MCF 10A (cell line): ENCODE measurements around the gene ACTA1. TPM values are rescaled to one million over a fixed set of nuclear protein-coding genes. Genes with fewer than 3 reads are reported as not detected.
A peak's percentile ranks its signal among the peaks of the same experiment; 100 is the strongest.
"Not testable (repeated sequence)": the region's sequence is repeated elsewhere in the genome, so short reads cannot be mapped to it uniquely, and the experiment has no call there.

ENCODE experiments used
- BruUV-seq: library from RNA; stranded (reverse); fragments of 400-500 nt; replicated peaks from 2 replicates; lab custom pipeline; 2021; lab: Mats Ljungman, UMichigan
- CTCF ChIA-PET: fragments of 300-600 bp; sonication (Branson Sonifier 250); formaldehyde crosslinking; extraction: SDS; loops from one replicate; lab custom pipeline; 2021; ENCODE audit warnings: antibody characterized with exemption, inconsistent platforms; lab: Yijun Ruan, JAX
- POLR2A ChIA-PET: fragments of 300-600, 350-650 bp; sonication (Branson Sonifier 250); formaldehyde crosslinking; extraction: SDS; loops from one replicate; lab custom pipeline; 2020; ENCODE audit warnings: antibody characterized with exemption, inconsistent platforms; lab: Yijun Ruan, JAX
- DNase-seq: peaks from one replicate; pipeline ENCODE4 v3.0.0-alpha.2; 2018; ENCODE audit not compliant: unreplicated experiment
- H3K27ac Mint-ChIP-seq: one replicate; pipeline ENCODE4 v1.8.0; 2022; ENCODE audit warnings: mild to moderate bottlenecking, low read depth, mixed read lengths; ENCODE audit not compliant: unreplicated experiment
- H3K27me3 Mint-ChIP-seq: one replicate; pipeline ENCODE4 v1.8.0; 2022; ENCODE audit warnings: mixed read lengths; ENCODE audit not compliant: insufficient read depth, unreplicated experiment
- H3K36me3 Mint-ChIP-seq: one replicate; pipeline ENCODE4 v1.8.0; 2022; ENCODE audit warnings: mild to moderate bottlenecking, moderate library complexity, mixed read lengths; ENCODE audit not compliant: insufficient read depth, unreplicated experiment
- H3K4me1 Mint-ChIP-seq: one replicate; pipeline ENCODE4 v1.8.0; 2022; ENCODE audit warnings: mixed read lengths; ENCODE audit not compliant: insufficient read depth, unreplicated experiment
- H3K4me3 Mint-ChIP-seq: one replicate; pipeline ENCODE4 v1.8.0; 2022; ENCODE audit warnings: mild to moderate bottlenecking, moderate library complexity, mixed read lengths; ENCODE audit not compliant: unreplicated experiment
- H3K9me3 Mint-ChIP-seq: one replicate; pipeline ENCODE4 v1.8.0; 2022; ENCODE audit warnings: mixed read lengths; ENCODE audit not compliant: unreplicated experiment
- intact Hi-C: fragments of 100-400 bp; cut with micrococcal nuclease; formaldehyde crosslinking; loops from 2 replicates; pipeline ENCODE4 v1.14.1; 2022
- total RNA-seq: library from RNA; stranded (reverse); gene quantifications from 2 replicates; pipeline ENCODE4 v1.2.3, GENCODE V29; 2022
- TF ChIP-seq, protein P1 (sequence below): fragments of 200-600 bp; IDR thresholded peaks from one replicate; pipeline ENCODE4 v1.8.0; 2022; ENCODE audit warnings: antibody characterized with exemption, mild to moderate bottlenecking; ENCODE audit not compliant: unreplicated experiment

ACTA1 gene
- total RNA-seq, 1 experiment from 2014 or later = not detected

GRCh38 chr1:229479660-229480399, 45.9 kb upstream of the ACTA1 start:
- Mint-ChIP-seq H3K27me3 (no peaks in the 10 kb centered on the region), H3K27ac (peak overlapping the region; percentile 0), H3K4me3 (no peak overlapping the region), H3K9me3 (no peaks in the 10 kb centered on the region), H3K4me1 (no peaks in the 10 kb centered on the region), H3K36me3 (peaks cover 88% of the 10 kb centered on the region)
- TF ChIP-seq, protein P1, sequence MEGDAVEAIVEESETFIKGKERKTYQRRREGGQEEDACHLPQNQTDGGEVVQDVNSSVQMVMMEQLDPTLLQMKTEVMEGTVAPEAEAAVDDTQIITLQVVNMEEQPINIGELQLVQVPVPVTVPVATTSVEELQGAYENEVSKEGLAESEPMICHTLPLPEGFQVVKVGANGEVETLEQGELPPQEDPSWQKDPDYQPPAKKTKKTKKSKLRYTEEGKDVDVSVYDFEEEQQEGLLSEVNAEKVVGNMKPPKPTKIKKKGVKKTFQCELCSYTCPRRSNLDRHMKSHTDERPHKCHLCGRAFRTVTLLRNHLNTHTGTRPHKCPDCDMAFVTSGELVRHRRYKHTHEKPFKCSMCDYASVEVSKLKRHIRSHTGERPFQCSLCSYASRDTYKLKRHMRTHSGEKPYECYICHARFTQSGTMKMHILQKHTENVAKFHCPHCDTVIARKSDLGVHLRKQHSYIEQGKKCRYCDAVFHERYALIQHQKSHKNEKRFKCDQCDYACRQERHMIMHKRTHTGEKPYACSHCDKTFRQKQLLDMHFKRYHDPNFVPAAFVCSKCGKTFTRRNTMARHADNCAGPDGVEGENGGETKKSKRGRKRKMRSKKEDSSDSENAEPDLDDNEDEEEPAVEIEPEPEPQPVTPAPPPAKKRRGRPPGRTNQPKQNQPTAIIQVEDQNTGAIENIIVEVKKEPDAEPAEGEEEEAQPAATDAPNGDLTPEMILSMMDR = no peak
- ChIA-PET CTCF (interaction anchor here (0.5 to 8.8 kb wide), 17 partner anchors 9 to 815 kb away, joined by 3 to 200 read pairs (median 4); no protein-coding TSS in a partner anchor), POLR2A (interaction anchor here (0.7 to 0.8 kb wide), 3 partner anchors 16 to 209 kb away, joined by 3 to 4 read pairs (median 3); partner anchors contain the start of gene RAB4A)
- no TSS peak for BruUV-seq
- DNase-seq = no peak
- intact Hi-C loops = loop anchor here (5.0 kb wide), 1 partner anchor 208 kb away; the partner anchor contains the start of gene RAB4A

DNA sequence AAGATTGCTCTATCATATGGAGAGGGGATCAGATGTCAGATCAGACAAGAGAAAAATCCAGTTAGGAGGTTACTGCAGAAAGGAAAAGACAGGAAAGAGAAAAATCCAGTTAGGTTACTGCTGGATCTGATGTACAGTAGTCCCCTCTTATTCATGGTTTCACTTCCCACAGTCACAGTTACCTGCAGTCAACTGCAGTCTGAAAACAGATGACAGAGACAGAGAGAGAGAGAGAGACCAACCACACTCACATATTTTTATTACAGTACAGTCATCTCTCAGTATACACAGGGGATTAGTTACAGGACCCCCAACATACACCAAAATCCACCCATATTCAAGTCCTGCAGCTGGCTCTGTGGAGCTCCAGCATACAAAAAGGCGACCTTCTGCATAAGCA, 45.0 kb upstream of the ACTA1 start:
- H3K27ac Mint-ChIP-seq = peak overlapping the region; percentile 2
- TF ChIP-seq, protein P1 = no peak
- no peaks in the 10 kb centered on the region for H3K4me1 Mint-ChIP-seq
- H3K9me3 Mint-ChIP-seq = no peaks in the 10 kb centered on the region
- H3K36me3 Mint-ChIP-seq = peaks cover 88% of the 10 kb centered on the region
- intact Hi-C loops = no loop called here
- ChIA-PET CTCF (interaction anchor here (0.6 to 8.8 kb wide), 4 partner anchors 15 to 220 kb away, joined by 3 to 200 read pairs (median 4); no protein-coding TSS in a partner anchor), POLR2A (interaction anchor here (0.7 kb wide), 1 partner anchor 494 kb away, joined by 3 read pairs; no protein-coding TSS in a partner anchor)
- no peaks in the 10 kb centered on the region for H3K27me3 Mint-ChIP-seq
- no peak overlapping the region for H3K4me3 Mint-ChIP-seq
- BruUV-seq = no TSS peak
- no peak for DNase-seq

DNA sequence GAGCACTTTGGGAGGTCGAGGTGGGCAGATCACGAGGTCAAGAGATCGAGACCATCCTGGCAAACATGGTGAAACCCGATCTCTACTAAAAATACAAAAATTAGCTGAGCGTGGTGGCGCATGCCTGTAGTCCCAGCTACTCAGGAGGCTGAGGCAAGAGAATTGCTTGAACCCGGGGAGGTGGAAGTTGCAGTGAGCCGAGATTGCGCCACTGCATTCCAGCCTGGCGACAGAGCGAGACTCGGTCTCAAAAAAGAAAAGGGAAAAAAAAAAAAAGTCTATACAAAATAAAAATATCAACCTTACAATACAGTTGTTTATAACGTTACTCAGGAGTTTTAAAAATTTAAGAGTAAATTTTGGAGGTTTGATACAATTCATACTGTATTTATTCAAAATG, 42.0 kb upstream of the ACTA1 start:
- DNase-seq, intact Hi-C loops, H3K27me3 Mint-ChIP-seq, H3K4me1 Mint-ChIP-seq, H3K9me3 Mint-ChIP-seq, H3K4me3 Mint-ChIP-seq, BruUV-seq: not testable (repeated sequence)
- ChIA-PET CTCF (interaction anchor here (0.6 to 3.7 kb wide), 12 partner anchors 7 to 811 kb away, joined by 3 to 27 read pairs (median 4); no protein-coding TSS in a partner anchor), POLR2A (interaction anchor here (0.8 to 1.3 kb wide), 6 partner anchors 17 to 832 kb away, joined by 3 to 8 read pairs (median 4); no protein-coding TSS in a partner anchor)
- peak overlapping the region; percentile 7 for H3K27ac Mint-ChIP-seq
- peaks cover 84% of the 10 kb centered on the region for H3K36me3 Mint-ChIP-seq

DNA sequence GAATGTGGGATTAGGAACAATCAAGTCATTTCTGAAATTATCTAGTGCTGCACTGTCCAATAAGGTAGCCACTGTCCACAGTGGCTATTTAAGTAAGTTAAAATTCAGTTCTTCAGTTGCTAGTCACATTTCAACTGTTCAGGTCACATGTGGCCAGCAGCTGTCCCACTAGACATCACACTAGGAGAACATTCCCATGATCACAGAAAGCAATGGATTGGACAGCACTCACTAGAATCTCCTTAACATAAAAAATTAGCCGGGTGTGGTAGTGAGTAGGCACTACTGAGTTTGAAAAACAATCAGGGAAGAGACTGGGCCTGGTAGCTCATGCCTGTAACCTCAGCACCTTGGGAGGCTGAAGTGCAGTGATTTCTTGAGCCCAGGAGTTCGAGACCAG, 40.6 kb upstream of the ACTA1 start:
- Mint-ChIP-seq H3K4me3 (no peak overlapping the region), H3K27ac (no peak overlapping the region), H3K27me3 (no peaks in the 10 kb centered on the region), H3K4me1 (no peaks in the 10 kb centered on the region), H3K9me3 (no peaks in the 10 kb centered on the region), H3K36me3 (peaks cover 85% of the 10 kb centered on the region)
- ChIA-PET CTCF (interaction anchor here (3.7 kb wide), 1 partner anchor 8 kb away, joined by 15 read pairs; no protein-coding TSS in a partner anchor), POLR2A (interaction anchor here (0.6 to 1.4 kb wide), 2 partner anchors 13 to 219 kb away, joined by 3 read pairs; no protein-coding TSS in a partner anchor)
- no peak for DNase-seq
- intact Hi-C loops = no loop called here
- BruUV-seq = no TSS peak
- TF ChIP-seq, protein P1 = no peak
